ENCODE measurements around the gene MGME1. TPM values are rescaled to one million over a fixed set of nuclear protein-coding genes. Genes with fewer than 3 reads are reported as not detected.

MGME1 gene
- total RNA-seq, 4 donors from 2014 or later = 3.3 to 18.5 (median 5.8) TPM

DNA sequence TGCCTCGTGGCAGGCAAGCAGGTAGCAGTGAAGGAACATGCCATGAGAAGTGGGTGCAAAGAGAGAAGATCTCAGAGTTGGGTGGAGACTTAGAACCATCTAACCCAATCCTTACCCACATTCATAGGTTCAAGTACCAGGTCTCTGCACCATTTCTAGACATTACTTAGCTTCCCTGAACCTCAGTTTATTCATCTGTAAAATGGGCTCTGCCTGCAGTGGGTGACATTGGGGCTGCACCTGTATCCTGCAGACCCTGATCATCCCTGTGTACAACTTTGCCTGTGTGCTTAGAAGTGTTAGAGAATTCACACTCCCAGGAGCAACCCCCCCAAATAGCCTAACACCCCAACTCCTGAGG, 42.9 kb upstream of the MGME1 start:
- TF ChIP-seq, protein P1, sequence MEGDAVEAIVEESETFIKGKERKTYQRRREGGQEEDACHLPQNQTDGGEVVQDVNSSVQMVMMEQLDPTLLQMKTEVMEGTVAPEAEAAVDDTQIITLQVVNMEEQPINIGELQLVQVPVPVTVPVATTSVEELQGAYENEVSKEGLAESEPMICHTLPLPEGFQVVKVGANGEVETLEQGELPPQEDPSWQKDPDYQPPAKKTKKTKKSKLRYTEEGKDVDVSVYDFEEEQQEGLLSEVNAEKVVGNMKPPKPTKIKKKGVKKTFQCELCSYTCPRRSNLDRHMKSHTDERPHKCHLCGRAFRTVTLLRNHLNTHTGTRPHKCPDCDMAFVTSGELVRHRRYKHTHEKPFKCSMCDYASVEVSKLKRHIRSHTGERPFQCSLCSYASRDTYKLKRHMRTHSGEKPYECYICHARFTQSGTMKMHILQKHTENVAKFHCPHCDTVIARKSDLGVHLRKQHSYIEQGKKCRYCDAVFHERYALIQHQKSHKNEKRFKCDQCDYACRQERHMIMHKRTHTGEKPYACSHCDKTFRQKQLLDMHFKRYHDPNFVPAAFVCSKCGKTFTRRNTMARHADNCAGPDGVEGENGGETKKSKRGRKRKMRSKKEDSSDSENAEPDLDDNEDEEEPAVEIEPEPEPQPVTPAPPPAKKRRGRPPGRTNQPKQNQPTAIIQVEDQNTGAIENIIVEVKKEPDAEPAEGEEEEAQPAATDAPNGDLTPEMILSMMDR (IDR thresholded peaks at IDR 0.05) = no peak
- no peak for TF ChIP-seq POLR2A (IDR thresholded peaks at IDR 0.05)
- DNase-seq = no peak
- H3K27me3 ChIP-seq = no peaks in the 10 kb centered on the region
- no peaks in the 10 kb centered on the region for H3K36me3 ChIP-seq
- no peak overlapping the region for H3K4me3 ChIP-seq
- no peak overlapping the region for H3K27ac ChIP-seq
- intact Hi-C loops (cut with DNase I; ENCODE audit: low total_unique reads) = no loop called here
- no peaks in the 10 kb centered on the region for H3K9me3 ChIP-seq
- H3K4me1 ChIP-seq = no peaks in the 10 kb centered on the region

DNA sequence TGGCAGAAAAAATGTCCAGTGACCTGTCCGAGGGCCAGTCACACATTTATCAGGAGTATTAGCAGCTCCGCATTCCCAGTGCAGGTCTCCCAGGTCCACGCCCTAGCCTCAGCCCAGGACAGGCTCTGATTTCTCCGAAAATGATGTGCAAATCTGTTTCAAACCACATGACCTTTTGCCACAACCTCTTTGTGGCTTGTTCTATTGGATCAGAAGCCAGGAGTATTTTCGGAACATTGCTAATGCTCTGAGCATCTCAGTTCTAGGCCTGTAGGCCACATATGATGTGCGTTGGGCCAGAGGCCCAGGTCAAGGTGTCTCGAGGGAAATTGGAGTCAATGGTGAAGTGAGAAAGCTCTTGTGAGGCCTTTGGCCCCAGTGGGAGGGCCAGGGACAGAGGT, 40.6 kb upstream of the MGME1 start:
- Histone ChIP-seq H3K27ac (peak overlapping the region in 1 of 2 donors; percentile 36), H3K4me3 (no peak overlapping the region), H3K36me3 (no peaks in the 10 kb centered on the region), H3K27me3 (no peaks in the 10 kb centered on the region), H3K4me1 (no peaks in the 10 kb centered on the region), H3K9me3 (no peaks in the 10 kb centered on the region)
- intact Hi-C loops (cut with DNase I; ENCODE audit: low total_unique reads) = no loop called here
- TF ChIP-seq POLR2A (IDR thresholded peaks at IDR 0.05) = no peak
- TF ChIP-seq, protein P1 (IDR thresholded peaks at IDR 0.05) = no peak
- DNase-seq = peak in 1 of 2 donors; percentile 63

DNA sequence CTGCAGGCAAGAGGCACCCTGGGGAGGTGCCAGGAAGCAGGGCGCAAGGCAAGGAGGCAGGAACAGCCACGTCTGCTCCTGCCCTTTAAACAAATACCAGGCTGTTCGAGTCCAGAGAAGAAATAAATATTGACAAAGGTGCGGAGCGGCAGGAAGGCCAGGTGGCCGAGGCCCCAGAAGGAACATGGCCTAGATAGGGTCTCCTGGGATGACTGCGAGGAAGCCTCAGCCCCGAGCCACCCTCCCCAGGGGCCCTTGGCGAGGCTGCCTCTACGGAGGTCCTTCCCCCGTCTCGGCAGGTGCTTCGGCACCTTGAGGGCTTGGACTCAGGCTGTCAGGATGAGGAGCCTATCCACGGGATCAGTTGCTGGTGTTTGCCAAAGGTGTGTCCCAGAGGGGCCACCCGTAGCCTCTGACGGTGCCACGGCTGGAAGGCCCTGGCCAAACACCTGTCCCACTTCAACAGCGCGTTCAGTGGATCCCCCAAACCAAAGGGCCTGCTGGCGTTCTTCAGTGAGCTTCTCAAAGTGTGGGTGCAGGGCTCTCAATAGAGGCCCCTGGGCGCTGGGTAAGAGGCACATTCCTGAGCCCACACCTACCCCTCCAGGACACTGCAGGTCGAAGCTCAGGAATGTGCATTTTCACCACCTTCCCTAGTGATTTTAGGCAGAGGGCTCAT, 40.0 kb upstream of the MGME1 start:
- H3K36me3 ChIP-seq = no peaks in the 10 kb centered on the region
- H3K4me1 ChIP-seq = no peaks in the 10 kb centered on the region
- peak overlapping the region in 1 of 2 donors; percentile 36 for H3K27ac ChIP-seq
- H3K9me3 ChIP-seq = no peaks in the 10 kb centered on the region
- no peak for DNase-seq
- TF ChIP-seq POLR2A (IDR thresholded peaks at IDR 0.05) = no peak
- TF ChIP-seq, protein P1 (IDR thresholded peaks at IDR 0.05) = no peak
- H3K4me3 ChIP-seq = no peak overlapping the region
- intact Hi-C loops (cut with DNase I; ENCODE audit: low total_unique reads) = no loop called here
- no peaks in the 10 kb centered on the region for H3K27me3 ChIP-seq

DNA sequence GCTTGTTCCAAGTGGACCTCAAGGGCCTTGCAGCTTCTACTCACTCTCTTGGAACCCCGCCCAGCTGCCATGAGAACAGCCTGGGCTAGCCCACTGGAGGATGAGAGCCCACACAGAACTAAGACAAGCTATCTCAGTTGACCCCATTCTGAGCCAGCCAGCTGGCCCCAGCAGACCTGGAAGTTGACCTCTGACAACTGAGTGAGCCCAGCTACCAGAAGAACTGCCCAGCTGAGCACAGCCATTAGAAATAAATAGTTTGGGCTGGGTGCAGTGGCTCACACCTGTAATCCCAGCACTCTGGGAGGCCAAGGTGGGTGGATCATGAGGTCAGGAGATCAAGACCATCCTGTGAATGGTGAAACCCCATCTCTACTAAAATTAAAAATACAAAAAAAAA, 37.3 kb upstream of the MGME1 start:
- no peak for DNase-seq
- H3K9me3 ChIP-seq = no peaks in the 10 kb centered on the region
- no peak overlapping the region for H3K4me3 ChIP-seq
- no peaks in the 10 kb centered on the region for H3K36me3 ChIP-seq
- H3K4me1 ChIP-seq = peaks cover 0 to 2% of the 10 kb centered on the region in 2 donors
- intact Hi-C loops (cut with DNase I; ENCODE audit: low total_unique reads) = no loop called here
- H3K27me3 ChIP-seq = no peaks in the 10 kb centered on the region
- no peak overlapping the region for H3K27ac ChIP-seq
- TF ChIP-seq, protein P1 (IDR thresholded peaks at IDR 0.05) = no peak
- no peak for TF ChIP-seq POLR2A (IDR thresholded peaks at IDR 0.05)

DNA sequence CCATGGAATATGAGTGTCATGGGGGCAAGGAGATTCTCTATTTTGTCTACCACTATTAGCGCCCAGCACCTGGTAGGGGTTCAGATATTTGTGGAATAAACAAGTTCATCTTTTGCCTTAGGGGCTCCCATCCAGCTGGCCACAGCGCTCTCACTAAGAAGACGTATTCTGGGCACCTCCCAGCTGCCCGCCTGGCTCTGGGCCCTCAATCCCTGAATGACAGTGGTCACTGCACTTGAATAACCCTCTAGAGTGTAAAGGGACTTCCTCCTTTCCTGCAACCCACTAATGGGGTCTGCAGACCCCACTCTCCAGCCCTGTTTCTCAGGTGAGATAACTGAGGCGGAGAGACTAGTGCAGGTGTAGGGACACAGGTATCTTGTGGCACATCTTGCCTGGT, 36.4 kb upstream of the MGME1 start:
- Histone ChIP-seq H3K27me3 (no peaks in the 10 kb centered on the region), H3K27ac (no peak overlapping the region), H3K9me3 (no peaks in the 10 kb centered on the region), H3K36me3 (no peaks in the 10 kb centered on the region), H3K4me3 (no peak overlapping the region), H3K4me1 (peaks cover 0 to 5% of the 10 kb centered on the region in 2 donors)
- intact Hi-C loops (cut with DNase I; ENCODE audit: low total_unique reads) = no loop called here
- no peak for TF ChIP-seq POLR2A (IDR thresholded peaks at IDR 0.05)
- TF ChIP-seq, protein P1 (IDR thresholded peaks at IDR 0.05) = no peak
- no peak for DNase-seq

Measured in uterus (tissue), 4 donors.